Vagina (tissue), 2 donors: ENCODE results near the gene PTPN14.

ENCODE experiments used
- POLR2A ChIP-seq, 2 donors: fragments of 450-650 bp; IDR thresholded peaks; one replicate each; pipeline ENCODE4 v1.6.1; 2017; ENCODE audit warnings: antibody characterized with exemption in 2 of 2, mild to moderate bottlenecking in 2 of 2, moderate library complexity in 2 of 2
- TF ChIP-seq, protein P1 (sequence below), 3 experiments: fragments of 450-650 bp in 2 of 3; fragments of 200-600 bp in 1 of 3; sonication (generic) in 1 of 3; IDR thresholded peaks; one replicate each; pipeline ENCODE4 v1.5.1; 2017 to 2019; ENCODE audit warnings: antibody characterized with exemption in 3 of 3, mild to moderate bottlenecking in 2 of 3, moderate library complexity in 2 of 3

DNA sequence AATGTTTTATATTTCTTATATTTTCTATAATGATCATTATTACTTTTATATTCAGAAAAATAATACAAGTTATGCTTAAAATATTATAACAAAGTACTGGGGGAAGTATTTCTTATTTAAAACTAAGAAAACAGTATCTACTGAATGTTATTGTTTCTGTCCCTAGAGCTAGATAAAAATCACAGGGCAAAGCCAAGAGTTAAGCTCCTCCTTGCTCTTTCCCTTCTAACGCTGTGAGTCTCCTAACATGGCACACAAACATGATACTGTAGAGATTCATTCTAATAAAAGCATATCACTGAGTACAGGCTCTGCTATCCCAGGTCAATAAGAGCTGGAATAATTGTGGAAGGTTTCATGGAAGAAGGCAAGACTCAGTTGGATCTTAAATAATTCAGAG is 53.4 kb downstream of the PTPN14 start:
- TF ChIP-seq, protein P1, sequence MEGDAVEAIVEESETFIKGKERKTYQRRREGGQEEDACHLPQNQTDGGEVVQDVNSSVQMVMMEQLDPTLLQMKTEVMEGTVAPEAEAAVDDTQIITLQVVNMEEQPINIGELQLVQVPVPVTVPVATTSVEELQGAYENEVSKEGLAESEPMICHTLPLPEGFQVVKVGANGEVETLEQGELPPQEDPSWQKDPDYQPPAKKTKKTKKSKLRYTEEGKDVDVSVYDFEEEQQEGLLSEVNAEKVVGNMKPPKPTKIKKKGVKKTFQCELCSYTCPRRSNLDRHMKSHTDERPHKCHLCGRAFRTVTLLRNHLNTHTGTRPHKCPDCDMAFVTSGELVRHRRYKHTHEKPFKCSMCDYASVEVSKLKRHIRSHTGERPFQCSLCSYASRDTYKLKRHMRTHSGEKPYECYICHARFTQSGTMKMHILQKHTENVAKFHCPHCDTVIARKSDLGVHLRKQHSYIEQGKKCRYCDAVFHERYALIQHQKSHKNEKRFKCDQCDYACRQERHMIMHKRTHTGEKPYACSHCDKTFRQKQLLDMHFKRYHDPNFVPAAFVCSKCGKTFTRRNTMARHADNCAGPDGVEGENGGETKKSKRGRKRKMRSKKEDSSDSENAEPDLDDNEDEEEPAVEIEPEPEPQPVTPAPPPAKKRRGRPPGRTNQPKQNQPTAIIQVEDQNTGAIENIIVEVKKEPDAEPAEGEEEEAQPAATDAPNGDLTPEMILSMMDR (IDR thresholded peaks at IDR 0.05), result no peak
- TF ChIP-seq POLR2A (IDR thresholded peaks at IDR 0.05), result no peak
